ENCODE results near the gene SINHCAF.

The SINHCAF gene

GRCh38 chr12:31234053-31234840 is 91.7 kb downstream of the SINHCAF start:
- DNase-seq (ENCODE audit: low read depth, low spot score), result peak; percentile 38

- no peak for DNase-seq (ENCODE audit: low read depth, low spot score)
Measured at GRCh38 chr12:31233061-31233730, 92.8 kb downstream of the SINHCAF start.

DNA sequence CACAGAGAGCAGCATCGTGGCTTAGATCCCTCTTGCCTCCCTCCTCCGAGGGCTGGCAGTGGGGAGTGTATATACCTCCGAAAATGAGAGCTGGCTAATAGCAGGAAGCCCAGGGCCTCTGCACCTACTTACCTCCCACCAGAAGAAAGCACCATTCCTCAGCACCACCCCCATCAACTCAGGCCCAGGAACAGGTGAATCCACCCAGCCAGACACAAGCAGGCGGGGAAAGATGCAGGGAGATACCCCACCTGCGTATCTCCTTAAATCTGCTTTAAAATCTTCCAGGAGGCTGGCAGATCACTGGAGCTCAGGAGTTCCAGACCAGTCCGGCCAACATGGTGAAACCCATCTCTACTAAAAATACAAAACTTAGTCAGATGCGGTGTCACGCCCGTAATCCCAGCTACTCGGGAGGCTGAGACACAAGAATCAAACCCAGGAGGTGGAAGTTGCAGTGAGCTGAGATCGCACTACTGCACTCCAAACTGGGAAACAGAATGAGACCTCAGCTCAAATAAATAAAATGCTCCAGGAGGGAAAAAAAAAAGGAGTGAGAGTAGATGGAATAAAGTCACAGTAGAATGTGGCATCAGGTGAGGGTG is 93.5 kb downstream of the SINHCAF start:
- no peak for DNase-seq (ENCODE audit: low read depth, low spot score)

DNA sequence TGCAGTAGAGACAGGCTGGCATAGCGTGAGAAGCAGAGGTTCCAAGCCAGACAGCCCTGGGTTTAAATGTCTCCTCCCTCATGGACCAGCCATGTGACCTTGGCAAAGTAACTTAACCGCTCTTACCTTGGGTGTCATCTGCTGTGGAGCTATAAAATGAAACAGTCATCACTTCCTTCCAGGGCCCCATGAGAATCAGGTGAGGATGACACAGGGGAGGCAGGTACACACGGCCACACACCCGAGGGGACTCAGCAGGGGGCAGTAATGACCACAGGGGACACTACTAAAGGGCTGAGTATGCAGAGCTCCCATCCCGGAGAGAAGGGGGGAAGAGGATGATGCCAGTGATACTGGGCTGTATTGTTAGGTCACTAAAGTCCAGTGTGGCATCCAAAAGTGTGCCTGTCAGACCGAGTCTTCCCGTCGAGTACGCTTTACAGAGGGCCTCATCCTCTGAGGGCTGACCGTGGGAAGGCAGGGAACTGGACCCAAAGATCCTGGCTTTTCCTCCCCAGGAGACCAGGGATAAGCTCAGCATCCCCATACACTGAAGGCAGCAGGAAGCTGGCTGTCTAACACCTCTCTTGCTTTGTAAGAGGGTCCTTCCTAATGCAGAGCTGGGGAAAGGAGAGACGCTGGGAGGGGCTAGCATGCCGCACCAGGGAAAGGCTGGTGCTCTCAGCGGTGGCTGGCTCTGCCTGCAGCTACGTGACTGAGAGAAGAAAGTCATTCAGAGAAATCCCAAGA is 94.2 kb downstream of the SINHCAF start:
- no peak for DNase-seq (ENCODE audit: low read depth, low spot score)

Data from astrocyte of the hippocampus (primary cell).